ENCODE measurements around the gene KCNK10.

Gene KCNK10

GRCh38 chr14:88318406-88318805, 4.7 kb downstream of the KCNK10 start:
- no peak for DNase-seq (ENCODE audit: low read depth)

- no peak for DNase-seq (ENCODE audit: low read depth)
Measured at GRCh38 chr14:88316521-88316920, 6.5 kb downstream of the KCNK10 start.

GRCh38 chr14:88312257-88312656, 10.8 kb downstream of the KCNK10 start:
- no peak for DNase-seq (ENCODE audit: low read depth)

GRCh38 chr14:88311780-88312179, 11.3 kb downstream of the KCNK10 start:
- DNase-seq (ENCODE audit: low read depth) = no peak

- no peak for DNase-seq (ENCODE audit: low read depth)
Measured at GRCh38 chr14:88310449-88310848, 12.6 kb downstream of the KCNK10 start.

GRCh38 chr14:88310021-88310420, 13.0 kb downstream of the KCNK10 start:
- no peak for DNase-seq (ENCODE audit: low read depth)

GRCh38 chr14:88305528-88306322, 17.3 kb downstream of the KCNK10 start:
- DNase-seq (ENCODE audit: low read depth) = no peak

- DNase-seq (ENCODE audit: low read depth) = no peak
Measured at GRCh38 chr14:88303041-88303440, 20.0 kb downstream of the KCNK10 start.

- DNase-seq (ENCODE audit: low read depth) = no peak
Measured at GRCh38 chr14:88301381-88301780, 21.7 kb downstream of the KCNK10 start.

GRCh38 chr14:88300817-88301216, 22.3 kb downstream of the KCNK10 start:
- no peak for DNase-seq (ENCODE audit: low read depth)

GRCh38 chr14:88299865-88300530, 23.1 kb downstream of the KCNK10 start:
- no peak for DNase-seq (ENCODE audit: low read depth)

GRCh38 chr14:88297306-88297705, 25.8 kb downstream of the KCNK10 start:
- DNase-seq (ENCODE audit: low read depth) = no peak

GRCh38 chr14:88296351-88296750, 26.7 kb downstream of the KCNK10 start:
- no peak for DNase-seq (ENCODE audit: low read depth)

GRCh38 chr14:88289996-88290395, 33.1 kb downstream of the KCNK10 start:
- no peak for DNase-seq (ENCODE audit: low read depth)

- no peak for DNase-seq (ENCODE audit: low read depth)
Measured at GRCh38 chr14:88289234-88289633, 33.8 kb downstream of the KCNK10 start.

GRCh38 chr14:88286309-88286708, 36.8 kb downstream of the KCNK10 start:
- DNase-seq (ENCODE audit: low read depth) = no peak

- no peak for DNase-seq (ENCODE audit: low read depth)
Measured at GRCh38 chr14:88281447-88281846, 41.6 kb downstream of the KCNK10 start.

- DNase-seq (ENCODE audit: low read depth) = no peak
Measured at GRCh38 chr14:88276923-88277596, 46.0 kb downstream of the KCNK10 start.

GRCh38 chr14:88272390-88273269, 50.4 kb downstream of the KCNK10 start:
- no peak for DNase-seq (ENCODE audit: low read depth)

- DNase-seq (ENCODE audit: low read depth) = no peak
Measured at GRCh38 chr14:88271205-88271604, 51.9 kb downstream of the KCNK10 start.

GRCh38 chr14:88270776-88271175, 52.3 kb downstream of the KCNK10 start:
- no peak for DNase-seq (ENCODE audit: low read depth)

- no peak for DNase-seq (ENCODE audit: low read depth)
Measured at GRCh38 chr14:88269806-88270420, 53.2 kb downstream of the KCNK10 start.
